ELF-1 (cell line): ENCODE data around the gene KLHL36.
"Not testable (repeated sequence)": the region's sequence is repeated elsewhere in the genome, so short reads cannot be mapped to it uniquely, and the experiment has no call there.

Source experiments
- DNase-seq: peaks from one replicate; pipeline ENCODE4 v3.0.0-alpha.2; 2016; ENCODE audit warnings: low read depth, low spot score

Gene KLHL36

GRCh38 chr16:84672276-84673202 is 24.2 kb downstream of the KLHL36 start:
- DNase-seq, result peak; percentile 86

- DNase-seq, result no peak
Measured at GRCh38 chr16:84673203-84673535, 24.9 kb downstream of the KLHL36 start.

GRCh38 chr16:84673561-84673960 is 25.2 kb downstream of the KLHL36 start:
- DNase-seq, result no peak

GRCh38 chr16:84675423-84675822 is 27.1 kb downstream of the KLHL36 start:
- DNase-seq, result no peak

GRCh38 chr16:84675884-84676283 is 27.6 kb downstream of the KLHL36 start:
- no peak for DNase-seq

GRCh38 chr16:84677017-84677803 is 28.9 kb downstream of the KLHL36 start:
- peak; percentile 36 for DNase-seq

GRCh38 chr16:84677849-84678248 is 29.5 kb downstream of the KLHL36 start:
- peak; percentile 23 for DNase-seq

GRCh38 chr16:84678541-84678940 is 30.2 kb downstream of the KLHL36 start:
- DNase-seq, result no peak

GRCh38 chr16:84680165-84680842 is 32.0 kb downstream of the KLHL36 start:
- DNase-seq, result no peak

- no peak for DNase-seq
Measured at GRCh38 chr16:84680843-84681629, 32.7 kb downstream of the KLHL36 start.

- peak; percentile 70 for DNase-seq
Measured at GRCh38 chr16:84683691-84684591, 35.6 kb downstream of the KLHL36 start.

GRCh38 chr16:84684592-84684965 is 36.3 kb downstream of the KLHL36 start:
- no peak for DNase-seq

GRCh38 chr16:84685210-84685609 is 36.9 kb downstream of the KLHL36 start:
- no peak for DNase-seq

GRCh38 chr16:84686707-84687298 is 38.5 kb downstream of the KLHL36 start:
- no peak for DNase-seq

- no peak for DNase-seq
Measured at GRCh38 chr16:84687715-84688114, 39.4 kb downstream of the KLHL36 start.

GRCh38 chr16:84688163-84688562 is 39.9 kb downstream of the KLHL36 start:
- DNase-seq, result not testable (repeated sequence)

- DNase-seq, result no peak
Measured at GRCh38 chr16:84689111-84689510, 40.8 kb downstream of the KLHL36 start.

GRCh38 chr16:84690088-84690819 is 41.9 kb downstream of the KLHL36 start:
- DNase-seq, result no peak
